Hepatocyte (in vitro differentiated cells): ENCODE data around the gene IGFBP1. TPM values are rescaled to one million over a fixed set of nuclear protein-coding genes. Genes with fewer than 3 reads are reported as not detected.

Experiments
- DNase-seq: peaks from one replicate; pipeline ENCODE4 v3.0.0-alpha.2; 2016; ENCODE audit warnings: low spot score
- H2AFZ ChIP-seq: fragments of 200-600 bp; sonication (generic); 2 replicates; pipeline ENCODE4 v1.6.0; 2016; ENCODE audit warnings: antibody characterized with exemption, mild to moderate bottlenecking
- H3K27ac ChIP-seq: fragments of 200-600 bp; sonication (generic); 2 replicates; pipeline ENCODE4 v1.5.1; 2016; ENCODE audit warnings: mild to moderate bottlenecking
- H3K27me3 ChIP-seq: fragments of 200-600 bp; sonication (generic); 2 replicates; pipeline ENCODE4 v1.6.1; 2016
- H3K36me3 ChIP-seq: fragments of 200-600 bp; sonication (generic); replicated peaks from 2 replicates; pipeline ENCODE4 v1.5.1; 2016; ENCODE audit warnings: low read depth; ENCODE audit not compliant: insufficient read depth
- H3K4me1 ChIP-seq: fragments of 200-600 bp; sonication (generic); 2 replicates; pipeline ENCODE4 v1.5.1; 2016; ENCODE audit warnings: mild to moderate bottlenecking, moderate library complexity; ENCODE audit not compliant: insufficient read depth
- H3K4me2 ChIP-seq: fragments of 200-600 bp; sonication (generic); 2 replicates; pipeline ENCODE4 v1.6.0; 2016
- H3K4me3 ChIP-seq: fragments of 200-600 bp; sonication (generic); 2 replicates; pipeline ENCODE4 v1.5.1; 2016; ENCODE audit warnings: mild to moderate bottlenecking
- H3K79me2 ChIP-seq: fragments of 200-600 bp; sonication (generic); 2 replicates; pipeline ENCODE4 v1.6.0; 2017; ENCODE audit warnings: mild to moderate bottlenecking
- H3K9me2 ChIP-seq: fragments of 200-600 bp; sonication (generic); replicated peaks from 2 replicates; pipeline ENCODE4 v1.6.0; 2017; ENCODE audit warnings: mild to moderate bottlenecking; ENCODE audit not compliant: insufficient read depth
- H3K9me3 ChIP-seq: fragments of 200-600 bp; sonication (generic); 2 replicates; pipeline ENCODE4 v1.5.1; 2016; ENCODE audit warnings: low read depth, mild to moderate bottlenecking
- H4K20me1 ChIP-seq: fragments of 200-600 bp; sonication (generic); 2 replicates; pipeline ENCODE4 v1.6.0; 2016; ENCODE audit warnings: mild to moderate bottlenecking; ENCODE audit not compliant: insufficient read depth, poor library complexity, severe bottlenecking
- EZH2 ChIP-seq: fragments of 200-600 bp; sonication (generic); IDR thresholded peaks from 2 replicates; pipeline ENCODE4 v1.6.1; 2016; ENCODE audit warnings: antibody characterized with exemption, mild to moderate bottlenecking, borderline replicate concordance
- EZH2phosphoT487 ChIP-seq: fragments of 200-600 bp; sonication (generic); IDR thresholded peaks from one replicate; pipeline ENCODE4 v1.6.1; 2018; ENCODE audit warnings: antibody characterized with exemption, mild to moderate bottlenecking, low read depth, moderate library complexity; ENCODE audit not compliant: unreplicated experiment, severe bottlenecking
- WGBS: methylation state at CpG from one replicate; pipeline ENCODE4 v1.1.6; 2016; ENCODE audit warnings: low lambda C conversion rate; ENCODE audit errors: missing lambda C conversion rate; 5-methylcytosine and 5-hydroxymethylcytosine counted together
- polyA plus RNA-seq: library from polyadenylated mRNA; unstranded; fragments of >200 nt; fragmentation: Nextera tagmentation; extraction: Ambion mirVana; gene quantifications from 2 replicates; pipeline ENCODE4 v1.2.1, GENCODE V29; 2016
- total RNA-seq: library from RNA; depleted of rRNA; stranded (reverse); fragments of >200 nt; gene quantifications from 2 replicates; pipeline ENCODE4 v1.2.3, GENCODE V29; 2014
- TF ChIP-seq, protein P1 (sequence below): fragments of 200-600 bp; sonication (generic); IDR thresholded peaks from 2 replicates; pipeline ENCODE4 v1.5.1; 2016; ENCODE audit warnings: antibody characterized with exemption, mild to moderate bottlenecking; ENCODE audit not compliant: poor library complexity

IGFBP1 gene
- total and polyA plus RNA-seq, 2 experiments from 2014 or later, result 20.4 to 26.3 TPM

DNA sequence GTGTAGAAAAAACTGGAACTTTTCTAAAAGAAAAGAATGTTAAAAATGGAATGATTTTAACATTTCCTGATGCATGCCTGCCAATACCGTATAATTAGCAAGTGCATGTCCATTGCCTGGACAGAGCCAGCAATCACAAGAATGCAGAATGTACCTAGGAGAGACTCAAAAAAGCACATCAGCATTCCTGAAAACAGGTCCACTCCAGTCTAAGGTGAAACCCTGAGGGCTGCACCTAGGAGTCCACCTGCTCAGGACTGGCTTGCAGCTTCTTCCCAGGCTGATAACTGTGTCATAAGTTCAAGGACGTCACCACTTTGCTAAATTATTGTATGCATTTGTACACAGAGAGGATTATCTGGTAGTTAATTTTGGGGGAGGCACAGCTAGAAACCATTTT lies 20.8 kb upstream of the IGFBP1 start:
- Histone ChIP-seq H3K4me3 (no peak overlapping the region), H3K27ac (no peak overlapping the region), H3K4me2 (no peak overlapping the region), H3K27me3 (no peaks in the 10 kb centered on the region), H3K36me3 (no peaks in the 10 kb centered on the region), H3K9me3 (no peaks in the 10 kb centered on the region), H3K4me1 (no peaks in the 10 kb centered on the region), H3K9me2 (no peaks in the 10 kb centered on the region), H4K20me1 (no peaks in the 10 kb centered on the region), H2AFZ (no peak overlapping the region), H3K79me2 (no peaks in the 10 kb centered on the region)
- TF ChIP-seq, protein P1, sequence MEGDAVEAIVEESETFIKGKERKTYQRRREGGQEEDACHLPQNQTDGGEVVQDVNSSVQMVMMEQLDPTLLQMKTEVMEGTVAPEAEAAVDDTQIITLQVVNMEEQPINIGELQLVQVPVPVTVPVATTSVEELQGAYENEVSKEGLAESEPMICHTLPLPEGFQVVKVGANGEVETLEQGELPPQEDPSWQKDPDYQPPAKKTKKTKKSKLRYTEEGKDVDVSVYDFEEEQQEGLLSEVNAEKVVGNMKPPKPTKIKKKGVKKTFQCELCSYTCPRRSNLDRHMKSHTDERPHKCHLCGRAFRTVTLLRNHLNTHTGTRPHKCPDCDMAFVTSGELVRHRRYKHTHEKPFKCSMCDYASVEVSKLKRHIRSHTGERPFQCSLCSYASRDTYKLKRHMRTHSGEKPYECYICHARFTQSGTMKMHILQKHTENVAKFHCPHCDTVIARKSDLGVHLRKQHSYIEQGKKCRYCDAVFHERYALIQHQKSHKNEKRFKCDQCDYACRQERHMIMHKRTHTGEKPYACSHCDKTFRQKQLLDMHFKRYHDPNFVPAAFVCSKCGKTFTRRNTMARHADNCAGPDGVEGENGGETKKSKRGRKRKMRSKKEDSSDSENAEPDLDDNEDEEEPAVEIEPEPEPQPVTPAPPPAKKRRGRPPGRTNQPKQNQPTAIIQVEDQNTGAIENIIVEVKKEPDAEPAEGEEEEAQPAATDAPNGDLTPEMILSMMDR, result no peak
- TF ChIP-seq EZH2phosphoT487 (no peak), EZH2 (no peak)
- DNase-seq, result no peak
- WGBS, result 81% methylated on average over 2 of the region's 2 CpGs

DNA sequence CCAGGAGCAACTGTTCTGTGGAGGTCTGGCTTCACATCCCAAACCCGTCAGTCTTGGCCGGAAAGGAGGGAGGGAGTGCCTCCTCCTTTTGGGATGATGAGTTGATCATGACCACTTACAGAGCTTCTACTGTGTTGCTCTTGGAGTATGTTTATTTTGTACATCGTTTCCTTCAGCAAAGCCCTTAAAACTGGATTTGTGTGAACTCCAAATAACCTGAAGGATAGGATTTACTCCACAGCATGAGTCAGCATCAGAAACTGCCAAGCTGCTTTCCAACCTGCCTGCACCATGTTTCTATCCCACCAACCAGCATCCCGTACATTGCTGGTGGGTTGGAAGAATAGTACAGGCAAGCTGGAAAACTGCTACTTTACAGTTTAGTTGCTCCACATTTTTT lies 18.9 kb upstream of the IGFBP1 start:
- Histone ChIP-seq H2AFZ (no peak overlapping the region), H3K9me3 (no peaks in the 10 kb centered on the region), H3K4me1 (no peaks in the 10 kb centered on the region), H3K79me2 (no peaks in the 10 kb centered on the region), H3K27ac (no peak overlapping the region), H3K36me3 (no peaks in the 10 kb centered on the region), H4K20me1 (no peaks in the 10 kb centered on the region), H3K27me3 (no peaks in the 10 kb centered on the region), H3K9me2 (no peaks in the 10 kb centered on the region), H3K4me3 (no peak overlapping the region), H3K4me2 (no peak overlapping the region)
- DNase-seq, result no peak
- TF ChIP-seq EZH2phosphoT487, result no peak
- 58% methylated on average over 4 of the region's 4 CpGs for WGBS

DNA sequence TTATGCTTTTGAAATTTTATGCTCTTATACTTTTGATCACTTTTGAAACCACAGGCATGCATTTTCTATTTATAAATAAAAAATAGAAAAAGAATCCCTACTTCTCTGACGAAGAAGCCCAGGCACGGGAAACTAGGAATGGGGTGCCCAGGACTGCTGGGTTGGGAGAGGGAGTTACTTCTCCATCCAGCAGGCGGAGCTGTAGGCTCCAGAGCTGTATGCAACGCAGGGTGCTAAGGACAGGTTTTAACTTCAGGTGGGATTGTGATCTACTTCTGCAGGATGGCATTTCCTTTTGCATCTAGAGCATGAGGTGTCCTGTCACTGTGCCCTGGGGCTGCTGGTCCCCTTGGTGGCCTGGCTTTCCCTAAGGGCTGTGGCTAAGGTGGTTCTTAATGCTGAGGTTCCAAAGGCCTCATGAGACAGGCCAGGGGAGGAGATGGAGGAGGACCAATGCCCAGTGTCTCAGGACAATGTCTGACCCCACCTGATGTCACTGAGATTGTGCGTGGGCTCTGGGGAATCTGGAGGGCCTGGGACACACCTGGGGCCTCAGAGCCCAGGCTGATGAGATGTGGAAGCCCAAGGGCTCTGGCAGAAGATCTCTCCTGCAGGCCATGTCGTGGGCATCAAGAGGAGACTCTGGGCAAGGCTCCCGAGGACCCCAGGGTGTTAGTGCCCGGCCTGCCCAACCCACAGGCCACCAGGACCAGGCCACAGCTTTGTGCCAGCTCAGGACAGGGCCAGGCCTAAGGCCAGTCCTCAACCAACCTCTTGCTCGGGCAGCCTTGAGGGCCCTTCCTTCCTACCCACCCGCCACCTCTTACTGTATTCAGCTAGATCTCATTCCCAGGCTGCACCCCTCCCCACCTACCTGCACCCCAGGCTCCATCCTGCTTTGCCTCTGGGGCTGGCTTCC lies 15.9 kb upstream of the IGFBP1 start:
- H3K27ac ChIP-seq, result no peak overlapping the region
- H3K9me2 ChIP-seq, result no peaks in the 10 kb centered on the region
- no peak for TF ChIP-seq EZH2phosphoT487
- TF ChIP-seq EZH2, result no peak
- TF ChIP-seq, protein P1, result peak; percentile 46
- no peak overlapping the region for H3K4me3 ChIP-seq
- H2AFZ ChIP-seq, result no peak overlapping the region
- peak; percentile 55 for DNase-seq
- H3K4me1 ChIP-seq, result no peaks in the 10 kb centered on the region
- WGBS, result 60% methylated on average over 10 of the region's 10 CpGs
- no peaks in the 10 kb centered on the region for H3K79me2 ChIP-seq
- H3K4me2 ChIP-seq, result no peak overlapping the region
- H3K9me3 ChIP-seq, result no peaks in the 10 kb centered on the region
- no peaks in the 10 kb centered on the region for H3K36me3 ChIP-seq
- H4K20me1 ChIP-seq, result no peaks in the 10 kb centered on the region
- no peaks in the 10 kb centered on the region for H3K27me3 ChIP-seq

DNA sequence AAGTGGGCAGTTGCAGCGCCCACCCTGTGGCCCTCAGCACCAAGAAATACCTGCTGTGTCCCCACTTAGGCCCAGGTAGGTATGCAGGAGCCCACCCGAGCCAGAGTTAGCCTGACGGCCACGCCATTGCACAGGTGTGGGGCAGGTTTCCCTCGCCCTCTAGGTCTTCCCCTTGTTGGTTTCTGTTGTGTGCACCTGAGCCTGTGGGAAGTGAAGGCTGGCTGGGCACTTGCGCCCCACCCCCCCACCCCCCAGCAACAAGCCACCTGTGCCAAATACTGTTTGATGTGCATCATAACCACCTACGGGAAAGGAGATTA lies 15.3 kb upstream of the IGFBP1 start, which contains the start of gene CCDC201:
Gene CCDC201 (minus strand): TSS at position 48 of the 320 bp plus-strand sequence. CDS start 75 bp downstream, outside the sequence.
- no peak within 1 kb of the TSS for H3K4me2 ChIP-seq
- H3K79me2 ChIP-seq, result no peaks in the 10 kb centered on the region
- no peak for TF ChIP-seq EZH2
- TF ChIP-seq, protein P1, result no peak
- TF ChIP-seq EZH2phosphoT487, result no peak
- no peak for DNase-seq
- no peak within 1 kb of the TSS for H3K27ac ChIP-seq
- no peaks in the 10 kb centered on the region for H3K27me3 ChIP-seq
- no peak within 1 kb of the TSS for H3K4me3 ChIP-seq
- no peaks in the 10 kb centered on the region for H3K9me2 ChIP-seq
- no peak within 1 kb of the TSS for H2AFZ ChIP-seq
- H3K9me3 ChIP-seq, result no peaks in the 10 kb centered on the region
- WGBS, result 82% methylated on average over 7 of the region's 7 CpGs
- no peaks in the 10 kb centered on the region for H3K36me3 ChIP-seq
- no peaks in the 10 kb centered on the region for H3K4me1 ChIP-seq
- no peaks in the 10 kb centered on the region for H4K20me1 ChIP-seq
